ENCODE measurements around the gene ADCY2.

ADCY2 gene

DNA sequence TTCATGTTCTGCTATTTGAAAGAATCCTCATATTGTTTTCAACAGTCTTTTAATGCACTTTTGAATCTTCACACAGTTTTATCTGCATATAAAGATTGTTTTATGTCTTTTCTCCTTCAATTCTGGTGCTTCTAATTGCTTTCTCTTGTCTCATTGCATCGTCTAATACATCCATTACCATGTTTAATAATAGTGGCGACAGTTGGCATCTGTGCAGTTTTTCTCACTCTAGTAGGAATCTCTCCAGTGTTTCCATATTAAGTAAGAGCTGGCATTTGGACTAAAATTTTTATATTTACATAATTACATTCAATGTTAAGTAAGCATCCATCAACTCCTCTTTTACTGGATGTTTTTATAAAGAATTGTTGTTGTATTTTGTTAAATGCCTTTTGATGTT is 49.9 kb downstream of the ADCY2 start:
- TF ChIP-seq, protein P1, sequence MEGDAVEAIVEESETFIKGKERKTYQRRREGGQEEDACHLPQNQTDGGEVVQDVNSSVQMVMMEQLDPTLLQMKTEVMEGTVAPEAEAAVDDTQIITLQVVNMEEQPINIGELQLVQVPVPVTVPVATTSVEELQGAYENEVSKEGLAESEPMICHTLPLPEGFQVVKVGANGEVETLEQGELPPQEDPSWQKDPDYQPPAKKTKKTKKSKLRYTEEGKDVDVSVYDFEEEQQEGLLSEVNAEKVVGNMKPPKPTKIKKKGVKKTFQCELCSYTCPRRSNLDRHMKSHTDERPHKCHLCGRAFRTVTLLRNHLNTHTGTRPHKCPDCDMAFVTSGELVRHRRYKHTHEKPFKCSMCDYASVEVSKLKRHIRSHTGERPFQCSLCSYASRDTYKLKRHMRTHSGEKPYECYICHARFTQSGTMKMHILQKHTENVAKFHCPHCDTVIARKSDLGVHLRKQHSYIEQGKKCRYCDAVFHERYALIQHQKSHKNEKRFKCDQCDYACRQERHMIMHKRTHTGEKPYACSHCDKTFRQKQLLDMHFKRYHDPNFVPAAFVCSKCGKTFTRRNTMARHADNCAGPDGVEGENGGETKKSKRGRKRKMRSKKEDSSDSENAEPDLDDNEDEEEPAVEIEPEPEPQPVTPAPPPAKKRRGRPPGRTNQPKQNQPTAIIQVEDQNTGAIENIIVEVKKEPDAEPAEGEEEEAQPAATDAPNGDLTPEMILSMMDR (IDR thresholded peaks at IDR 0.05; ENCODE audit: insufficient read depth, low read length) = no peak
- TF ChIP-seq, protein P2, sequence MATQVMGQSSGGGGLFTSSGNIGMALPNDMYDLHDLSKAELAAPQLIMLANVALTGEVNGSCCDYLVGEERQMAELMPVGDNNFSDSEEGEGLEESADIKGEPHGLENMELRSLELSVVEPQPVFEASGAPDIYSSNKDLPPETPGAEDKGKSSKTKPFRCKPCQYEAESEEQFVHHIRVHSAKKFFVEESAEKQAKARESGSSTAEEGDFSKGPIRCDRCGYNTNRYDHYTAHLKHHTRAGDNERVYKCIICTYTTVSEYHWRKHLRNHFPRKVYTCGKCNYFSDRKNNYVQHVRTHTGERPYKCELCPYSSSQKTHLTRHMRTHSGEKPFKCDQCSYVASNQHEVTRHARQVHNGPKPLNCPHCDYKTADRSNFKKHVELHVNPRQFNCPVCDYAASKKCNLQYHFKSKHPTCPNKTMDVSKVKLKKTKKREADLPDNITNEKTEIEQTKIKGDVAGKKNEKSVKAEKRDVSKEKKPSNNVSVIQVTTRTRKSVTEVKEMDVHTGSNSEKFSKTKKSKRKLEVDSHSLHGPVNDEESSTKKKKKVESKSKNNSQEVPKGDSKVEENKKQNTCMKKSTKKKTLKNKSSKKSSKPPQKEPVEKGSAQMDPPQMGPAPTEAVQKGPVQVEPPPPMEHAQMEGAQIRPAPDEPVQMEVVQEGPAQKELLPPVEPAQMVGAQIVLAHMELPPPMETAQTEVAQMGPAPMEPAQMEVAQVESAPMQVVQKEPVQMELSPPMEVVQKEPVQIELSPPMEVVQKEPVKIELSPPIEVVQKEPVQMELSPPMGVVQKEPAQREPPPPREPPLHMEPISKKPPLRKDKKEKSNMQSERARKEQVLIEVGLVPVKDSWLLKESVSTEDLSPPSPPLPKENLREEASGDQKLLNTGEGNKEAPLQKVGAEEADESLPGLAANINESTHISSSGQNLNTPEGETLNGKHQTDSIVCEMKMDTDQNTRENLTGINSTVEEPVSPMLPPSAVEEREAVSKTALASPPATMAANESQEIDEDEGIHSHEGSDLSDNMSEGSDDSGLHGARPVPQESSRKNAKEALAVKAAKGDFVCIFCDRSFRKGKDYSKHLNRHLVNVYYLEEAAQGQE (IDR thresholded peaks at IDR 0.05; ENCODE audit: insufficient replicate concordance, low read depth) = no peak
- TF ChIP-seq GABPA (IDR thresholded peaks at IDR 0.05; ENCODE audit: low read depth) (no peak), SPI1 (IDR thresholded peaks at IDR 0.05; ENCODE audit: borderline replicate concordance, low read depth) (no peak), POLR2AphosphoS5 (IDR thresholded peaks at IDR 0.05; ENCODE audit: low read depth) (no peak)
- DNase-seq (ENCODE audit: low read depth in 1 of 2, low spot score in 1 of 2) = no peak
- Histone ChIP-seq H3K27me3 (ENCODE audit: insufficient read depth, poor library complexity, severe bottlenecking) (no peaks in the 10 kb centered on the region), H3K4me3 (replicated peaks; ENCODE audit: insufficient read depth, low read length) (no peak overlapping the region), H3K27ac (replicated peaks) (no peak overlapping the region)

DNA sequence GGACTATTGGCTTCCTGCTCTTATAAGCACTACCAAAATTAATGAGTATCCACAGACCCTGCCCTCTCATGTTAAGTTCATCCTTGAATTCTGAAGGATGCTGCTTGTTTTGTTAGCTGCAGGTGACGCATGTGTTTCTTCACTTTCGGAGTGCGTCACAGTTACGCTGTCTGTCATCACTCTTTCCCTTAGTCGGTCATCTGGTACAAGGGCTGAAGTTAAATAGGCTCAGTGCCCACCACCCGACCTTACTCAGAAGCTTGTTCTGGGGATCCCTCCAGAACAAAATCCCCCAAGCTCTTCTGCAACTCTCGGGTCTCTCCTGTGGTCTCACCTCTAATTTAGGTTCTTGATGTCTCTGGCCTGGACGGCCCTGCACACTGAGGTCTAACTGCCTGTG is 51.0 kb downstream of the ADCY2 start:
- no peak overlapping the region for H3K4me3 ChIP-seq (replicated peaks; ENCODE audit: insufficient read depth, low read length)
- TF ChIP-seq, protein P2 (IDR thresholded peaks at IDR 0.05; ENCODE audit: insufficient replicate concordance, low read depth) = no peak
- TF ChIP-seq, protein P1 (IDR thresholded peaks at IDR 0.05; ENCODE audit: insufficient read depth, low read length) = no peak
- no peak for TF ChIP-seq SPI1 (IDR thresholded peaks at IDR 0.05; ENCODE audit: borderline replicate concordance, low read depth)
- TF ChIP-seq POLR2AphosphoS5 (IDR thresholded peaks at IDR 0.05; ENCODE audit: low read depth) = no peak
- no peak for TF ChIP-seq GABPA (IDR thresholded peaks at IDR 0.05; ENCODE audit: low read depth)
- H3K27ac ChIP-seq (replicated peaks) = no peak overlapping the region
- no peaks in the 10 kb centered on the region for H3K27me3 ChIP-seq (ENCODE audit: insufficient read depth, poor library complexity, severe bottlenecking)
- no peak for DNase-seq (ENCODE audit: low read depth in 1 of 2, low spot score in 1 of 2)

DNA sequence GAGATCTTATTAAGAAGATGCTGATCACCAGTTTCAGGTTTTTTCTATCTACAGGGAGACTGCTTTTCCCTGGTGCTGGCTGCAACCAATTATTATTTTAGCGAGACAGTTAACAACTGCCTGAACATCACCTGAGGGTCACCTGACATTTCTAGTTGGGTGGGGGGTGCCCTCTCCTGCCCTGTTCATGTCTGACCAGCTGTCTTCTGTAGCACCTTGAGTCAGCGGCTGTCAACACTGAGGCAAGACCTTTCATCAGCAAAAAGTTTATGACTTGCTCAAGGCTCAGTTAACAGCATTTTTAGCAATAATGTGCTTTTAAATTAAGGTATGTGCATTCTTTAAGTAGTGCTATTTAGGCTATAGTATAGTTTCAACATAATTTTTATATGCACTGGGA is 58.0 kb downstream of the ADCY2 start:
- Histone ChIP-seq H3K27me3 (ENCODE audit: insufficient read depth, poor library complexity, severe bottlenecking) (no peaks in the 10 kb centered on the region), H3K4me3 (replicated peaks; ENCODE audit: insufficient read depth, low read length) (no peak overlapping the region), H3K27ac (replicated peaks) (no peak overlapping the region)
- TF ChIP-seq POLR2AphosphoS5 (IDR thresholded peaks at IDR 0.05; ENCODE audit: low read depth) (no peak), SPI1 (IDR thresholded peaks at IDR 0.05; ENCODE audit: borderline replicate concordance, low read depth) (no peak), GABPA (IDR thresholded peaks at IDR 0.05; ENCODE audit: low read depth) (no peak)
- TF ChIP-seq, protein P2 (IDR thresholded peaks at IDR 0.05; ENCODE audit: insufficient replicate concordance, low read depth) = no peak
- TF ChIP-seq, protein P1 (IDR thresholded peaks at IDR 0.05; ENCODE audit: insufficient read depth, low read length) = no peak
- no peak for DNase-seq (ENCODE audit: low read depth in 1 of 2, low spot score in 1 of 2)

Measured in HL-60 (cell line).